ENCODE results near the gene TMEFF2.

TMEFF2 gene

GRCh38 chr2:191957996-191958860 is 236.5 kb downstream of the TMEFF2 start:
- no peak for DNase-seq

DNA sequence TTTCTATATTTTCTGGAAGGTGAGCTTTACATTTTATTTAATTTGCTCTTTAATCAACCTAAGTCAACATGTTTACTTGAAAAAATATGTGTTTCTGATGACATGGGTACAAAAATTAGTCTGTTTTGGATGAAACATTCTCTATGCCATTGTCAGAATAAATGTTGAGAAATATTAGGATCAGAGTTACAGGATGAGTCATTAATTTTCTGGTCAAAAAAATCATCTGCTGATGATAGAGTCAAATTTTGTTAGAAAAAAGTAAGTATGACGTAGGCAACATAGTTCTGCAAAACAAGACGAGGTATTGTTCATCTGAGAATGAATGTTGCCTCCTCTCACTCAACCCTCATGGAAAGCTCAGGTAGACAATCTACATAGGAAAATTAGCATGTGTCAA is 240.3 kb downstream of the TMEFF2 start:
- DNase-seq = no peak

- DNase-seq = no peak
Measured at GRCh38 chr2:191952515-191953270, 242.0 kb downstream of the TMEFF2 start.

GRCh38 chr2:191951832-191952231 is 242.9 kb downstream of the TMEFF2 start:
- no peak for DNase-seq

DNA sequence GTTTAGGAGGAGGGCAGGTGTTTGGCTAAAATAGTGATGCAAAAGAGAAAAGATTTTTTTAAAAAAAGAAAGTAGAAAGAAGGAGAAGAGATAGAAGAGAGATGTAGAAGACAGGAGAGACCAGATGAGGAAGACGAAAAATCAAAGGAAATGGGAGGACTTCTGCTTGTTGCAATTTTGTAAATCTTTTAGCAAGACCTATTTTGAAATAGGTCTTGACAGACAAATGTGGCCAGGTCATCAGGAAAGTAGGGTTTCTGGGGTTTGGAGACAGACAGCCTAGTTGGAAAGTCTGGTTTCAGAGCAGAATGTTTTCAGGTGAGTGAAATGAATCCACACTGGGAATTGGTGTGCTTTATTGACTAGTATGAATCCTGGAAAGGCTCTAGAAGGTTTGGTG is 243.4 kb downstream of the TMEFF2 start:
- DNase-seq = no peak

- no peak for DNase-seq
Measured at GRCh38 chr2:191950132-191950874, 244.4 kb downstream of the TMEFF2 start.

- no peak for DNase-seq
Measured at GRCh38 chr2:191947235-191947634, 247.5 kb downstream of the TMEFF2 start.

DNA sequence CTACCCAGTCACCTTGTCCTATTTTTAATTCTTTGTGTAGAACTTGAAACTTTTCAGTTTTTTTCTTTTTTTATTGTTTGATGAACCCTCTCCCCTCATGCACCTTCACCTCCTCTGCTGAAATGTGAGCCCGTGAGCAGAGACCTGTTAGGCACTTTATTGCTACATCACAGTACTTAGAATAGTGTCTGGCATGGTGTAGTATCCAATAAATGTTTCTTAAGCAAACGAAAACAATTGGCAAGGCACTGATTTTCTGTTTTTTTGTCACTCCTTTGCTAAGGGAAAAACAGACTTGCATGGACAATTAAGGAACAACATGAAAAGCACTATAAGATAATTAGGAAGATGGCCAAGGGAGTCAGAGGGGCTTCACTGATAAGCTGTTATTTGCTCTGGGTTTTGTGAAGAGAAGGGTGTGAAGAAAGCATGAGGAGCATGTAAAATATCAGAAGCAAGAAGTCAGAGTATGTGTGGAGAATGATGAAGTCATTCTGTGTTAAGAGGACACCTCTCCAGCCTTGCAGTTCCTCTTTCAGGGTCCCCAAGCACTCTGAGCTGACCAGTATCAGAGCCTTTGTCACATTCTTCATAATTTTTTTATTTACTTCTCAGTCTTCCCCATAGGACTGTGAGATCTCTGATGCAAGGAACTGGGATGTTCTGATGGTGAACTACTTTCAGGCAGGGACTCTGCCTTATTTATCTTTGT is 248.1 kb downstream of the TMEFF2 start:
- no peak for DNase-seq

GRCh38 chr2:191945623-191946022 is 249.1 kb downstream of the TMEFF2 start:
- DNase-seq = no peak

DNA sequence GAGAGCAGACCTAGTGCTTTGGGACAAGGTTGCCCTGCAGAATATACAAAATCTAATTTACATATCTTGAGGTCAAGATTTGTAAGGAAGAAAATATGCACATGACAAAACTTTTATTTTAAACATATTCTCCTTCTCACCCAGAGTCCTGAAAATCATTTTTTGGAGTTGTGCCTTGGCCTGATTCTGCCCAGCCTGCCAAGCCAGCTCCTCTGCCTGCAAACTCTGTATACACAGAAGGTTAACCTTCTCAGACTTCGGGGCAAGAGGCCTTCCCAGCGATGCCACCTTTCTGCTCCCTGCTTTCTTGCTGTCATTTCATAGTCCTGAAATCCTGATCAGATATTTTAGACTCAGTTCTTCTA is 252.0 kb downstream of the TMEFF2 start:
- DNase-seq = no peak

- no peak for DNase-seq
Measured at GRCh38 chr2:191942090-191942738, 252.5 kb downstream of the TMEFF2 start.

GRCh38 chr2:191941376-191941929 is 253.3 kb downstream of the TMEFF2 start:
- no peak for DNase-seq

DNA sequence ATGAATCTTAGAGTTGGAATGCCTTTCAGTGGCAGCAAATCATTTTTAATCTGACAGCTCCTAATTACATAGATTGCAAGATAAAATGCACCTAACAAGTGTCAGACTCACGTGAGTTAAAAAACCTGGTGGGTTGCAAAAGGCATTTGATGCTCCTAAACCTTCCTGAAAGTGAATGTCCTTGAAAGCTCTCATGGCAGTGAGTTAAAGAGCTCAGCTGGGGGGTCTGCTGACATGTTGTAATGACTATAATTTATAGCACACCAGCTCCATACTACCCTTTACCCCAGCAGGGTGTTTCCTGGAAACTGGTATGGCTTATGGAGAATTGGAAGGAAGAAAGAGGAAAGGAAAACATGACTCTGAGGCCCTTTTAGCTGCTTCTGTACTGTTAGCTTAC is 256.0 kb downstream of the TMEFF2 start:
- no peak for DNase-seq

- no peak for DNase-seq
Measured at GRCh38 chr2:191936882-191937405, 257.8 kb downstream of the TMEFF2 start.

DNA sequence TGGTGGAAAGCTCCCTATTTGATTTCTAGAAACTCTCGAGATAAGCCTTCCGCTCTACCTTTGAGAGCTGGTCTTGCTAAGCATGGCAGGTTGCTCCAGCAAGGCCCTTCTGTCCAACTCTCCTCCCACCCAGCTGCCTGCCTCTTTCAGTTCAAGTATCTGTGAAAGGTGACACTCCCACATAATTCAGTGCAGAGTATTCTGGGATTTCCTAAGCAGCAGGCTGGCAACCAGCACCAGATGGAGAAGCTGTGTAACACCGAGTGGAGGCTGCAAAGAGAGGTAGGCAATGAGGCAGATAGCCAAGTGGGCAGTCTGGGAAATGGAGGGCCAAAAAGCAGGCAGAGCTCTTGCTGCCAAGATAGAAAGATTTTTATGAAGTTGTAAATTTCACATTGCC is 259.5 kb downstream of the TMEFF2 start:
- no peak for DNase-seq

DNA sequence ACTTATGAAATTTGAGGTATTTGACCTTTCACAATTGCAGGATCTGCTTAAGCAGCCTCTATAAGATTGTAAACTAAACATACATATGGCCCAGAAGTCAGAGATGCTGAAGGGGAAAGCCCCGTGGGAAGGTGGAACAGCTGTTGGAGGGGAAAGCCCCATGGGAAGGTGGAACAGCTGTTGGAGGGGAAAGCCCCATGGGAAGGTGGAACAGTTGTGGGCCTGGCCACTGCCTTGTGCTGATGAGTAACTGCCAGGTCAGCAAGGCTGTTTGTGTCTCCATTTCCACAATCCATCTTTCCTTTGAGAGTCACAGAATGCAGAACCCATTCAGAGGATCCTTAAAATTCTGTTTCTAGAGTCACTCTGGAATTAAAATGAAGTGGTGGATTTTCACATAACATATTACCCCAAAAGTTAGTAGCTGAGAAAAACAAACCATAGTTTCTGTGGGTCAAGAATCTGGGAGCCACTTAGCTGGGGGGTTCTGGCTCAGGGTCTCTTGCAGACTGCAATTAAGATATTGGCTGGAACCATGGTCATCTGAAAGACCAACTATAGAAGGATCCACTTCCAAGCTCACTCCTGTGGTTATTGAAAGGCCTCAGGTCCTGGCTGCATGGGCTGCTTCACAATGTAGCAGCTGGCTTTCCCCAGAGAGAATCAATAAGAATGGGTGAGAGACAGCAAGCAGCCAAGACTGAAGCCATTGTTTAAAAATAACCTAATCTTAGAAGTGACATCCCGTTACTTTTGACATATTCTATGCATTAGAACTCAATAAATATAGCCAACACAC is 261.2 kb downstream of the TMEFF2 start:
- DNase-seq = no peak

GRCh38 chr2:191932286-191932685 is 262.4 kb downstream of the TMEFF2 start:
- no peak for DNase-seq

DNA sequence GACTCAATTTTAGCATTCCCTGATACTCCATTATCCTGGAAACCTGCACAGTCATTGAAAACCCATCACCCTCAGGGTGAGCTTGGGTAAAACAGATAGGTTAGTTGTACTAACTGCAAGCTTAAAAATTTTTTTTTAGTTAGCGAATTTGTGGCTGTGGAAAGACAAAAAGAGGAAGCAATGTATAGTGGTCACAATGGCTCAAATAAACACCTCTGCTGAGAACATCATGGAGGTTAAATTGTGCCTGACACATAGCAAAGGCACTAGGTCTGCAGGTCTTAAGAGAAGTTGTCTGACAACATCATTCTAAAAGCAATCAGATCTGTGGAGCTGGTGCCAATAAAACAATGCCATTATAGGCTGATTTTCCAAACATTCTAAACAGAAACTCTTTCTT is 263.4 kb downstream of the TMEFF2 start:
- no peak for DNase-seq

GRCh38 chr2:191930205-191930604 is 264.5 kb downstream of the TMEFF2 start:
- DNase-seq = no peak

- DNase-seq = no peak
Measured at GRCh38 chr2:191929288-191929687, 265.4 kb downstream of the TMEFF2 start.

GRCh38 chr2:191927991-191928390 is 266.7 kb downstream of the TMEFF2 start:
- no peak for DNase-seq
